ENCODE measurements around the gene GRIA1. TPM values are rescaled to one million over a fixed set of nuclear protein-coding genes. Genes with fewer than 3 reads are reported as not detected.

GRIA1 gene
- total and polyA plus RNA-seq, 10 of the 15 experiments (the other 5 are each of a cell fraction or from before 2014, with no cell fraction given): 0.04 to 0.18 (median 0.04) TPM; not detected in 7

- no peak for ATAC-seq
- CTCF ChIA-PET: interaction anchor here (0.6 kb wide), 1 partner anchor 56 kb away, joined by 3 read pairs; no protein-coding TSS in a partner anchor
- Histone ChIP-seq H2AFZ (ENCODE audit: control insufficient read depth, low read depth, low read length) (no peak overlapping the region), H3K4me2 (ENCODE audit: control insufficient read depth, insufficient read depth) (no peak overlapping the region), H3K4me3 (no peak overlapping the region), H3K36me3 (ENCODE audit: control insufficient read depth in 2 of 2, insufficient read depth in 2 of 2, low read length in 1 of 2) (no peaks in the 10 kb centered on the region), H3K27me3 (replicated peaks in 1 of 2; ENCODE audit: control insufficient read depth in 2 of 2, insufficient read depth in 2 of 2, low read length in 1 of 2) (no peaks in the 10 kb centered on the region), H3K9me3 (replicated peaks; ENCODE audit: control insufficient read depth, insufficient read depth, low read length) (no peaks in the 10 kb centered on the region), H3K4me1 (ENCODE audit: control insufficient read depth, insufficient read depth, low read length) (no peaks in the 10 kb centered on the region), H4K20me1 (ENCODE audit: control insufficient read depth, insufficient read depth) (no peaks in the 10 kb centered on the region), H3K27ac (ENCODE audit: control insufficient read depth, insufficient read depth) (no peak overlapping the region), H3K9ac (ENCODE audit: control insufficient read depth, insufficient read depth, low read length) (no peak overlapping the region), H3K79me2 (ENCODE audit: control insufficient read depth, insufficient read depth, low read length) (no peaks in the 10 kb centered on the region)
- DNase-seq (ENCODE audit: low read depth, low spot score): no peak
- POLR2A ChIA-PET: no interaction called here
- in situ Hi-C loops (cut with MboI): no loop called here
- 29% methylated on average over 5 of the region's 5 CpGs for WGBS (ENCODE audit: insufficient coverage, insufficient replicate concordance, low lambda C conversion rate, missing lambda C conversion rate)
- RAD21 ChIA-PET (ENCODE audit: unreplicated experiment): no interaction called here
- TF ChIP-seq MEF2A (IDR thresholded peaks at IDR 0.05; ENCODE audit: insufficient read depth, low read depth, low read length): no peak
- TF ChIP-seq ZNF622 (IDR thresholded peaks at IDR 0.05): no peak
- TF ChIP-seq RAD21 (IDR thresholded peaks at IDR 0.05; ENCODE audit: insufficient read depth, low read depth, low read length): no peak
- TF ChIP-seq, protein P1, sequence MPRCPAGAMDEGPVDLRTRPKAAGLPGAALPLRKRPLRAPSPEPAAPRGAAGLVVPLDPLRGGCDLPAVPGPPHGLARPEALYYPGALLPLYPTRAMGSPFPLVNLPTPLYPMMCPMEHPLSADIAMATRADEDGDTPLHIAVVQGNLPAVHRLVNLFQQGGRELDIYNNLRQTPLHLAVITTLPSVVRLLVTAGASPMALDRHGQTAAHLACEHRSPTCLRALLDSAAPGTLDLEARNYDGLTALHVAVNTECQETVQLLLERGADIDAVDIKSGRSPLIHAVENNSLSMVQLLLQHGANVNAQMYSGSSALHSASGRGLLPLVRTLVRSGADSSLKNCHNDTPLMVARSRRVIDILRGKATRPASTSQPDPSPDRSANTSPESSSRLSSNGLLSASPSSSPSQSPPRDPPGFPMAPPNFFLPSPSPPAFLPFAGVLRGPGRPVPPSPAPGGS (IDR thresholded peaks at IDR 0.05; ENCODE audit: borderline replicate concordance, insufficient read depth, low read depth, low read length, poor library complexity, severe bottlenecking): no peak
- TF ChIP-seq BHLHE40 (IDR thresholded peaks at IDR 0.05; ENCODE audit: borderline replicate concordance in 1 of 2, low read depth in 2 of 2, low read length in 1 of 2): no peak
- TF ChIP-seq CBX3 (IDR thresholded peaks at IDR 0.05; ENCODE audit: borderline replicate concordance, low read depth): no peak
- TF ChIP-seq, protein P2, sequence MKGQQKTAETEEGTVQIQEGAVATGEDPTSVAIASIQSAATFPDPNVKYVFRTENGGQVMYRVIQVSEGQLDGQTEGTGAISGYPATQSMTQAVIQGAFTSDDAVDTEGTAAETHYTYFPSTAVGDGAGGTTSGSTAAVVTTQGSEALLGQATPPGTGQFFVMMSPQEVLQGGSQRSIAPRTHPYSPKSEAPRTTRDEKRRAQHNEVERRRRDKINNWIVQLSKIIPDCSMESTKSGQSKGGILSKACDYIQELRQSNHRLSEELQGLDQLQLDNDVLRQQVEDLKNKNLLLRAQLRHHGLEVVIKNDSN (IDR thresholded peaks at IDR 0.05; ENCODE audit: borderline replicate concordance, extremely low read length, insufficient read depth, low read depth, low read length): no peak
- no TSS peak for BruUV-seq (replicated peaks)
- intact Hi-C loops (cut with micrococcal nuclease; ENCODE audit: unreplicated experiment): no loop called here
- SMC1A ChIA-PET (ENCODE audit: uncharacterized antibody, unreplicated experiment): interaction anchor here (0.6 to 1.6 kb wide), 2 partner anchors 8 to 28 kb away, joined by 3 to 4 read pairs; no protein-coding TSS in a partner anchor
- FAIRE-seq: no peak
Measured at GRCh38 chr5:153658606-153659005, 168.1 kb downstream of the GRIA1 start.

All from GM12878 (cell line).